ENCODE results near the gene MLXIP. TPM values are rescaled to one million over a fixed set of nuclear protein-coding genes. Genes with fewer than 3 reads are reported as not detected.

Gene MLXIP
- total RNA-seq, 1 experiment from 2014 or later, result 124 TPM

- TF ChIP-seq POLR2AphosphoS5 (IDR thresholded peaks at IDR 0.05; ENCODE audit: low read depth, low read length) (no peak), TCF7L2 (IDR thresholded peaks at IDR 0.05; ENCODE audit: low read depth, low read length) (no peak), SIN3A (IDR thresholded peaks at IDR 0.05; ENCODE audit: borderline replicate concordance, insufficient read depth, low read depth, low read length) (no peak), CTCF (IDR thresholded peaks at IDR 0.05) (no peak), REST (IDR thresholded peaks at IDR 0.05; ENCODE audit: insufficient read depth in 1 of 2, low read depth in 2 of 2, low read length in 1 of 2) (no peak)
- Histone ChIP-seq H3K4me1 (ENCODE audit: control insufficient read depth, insufficient read depth, low read length) (no peaks in the 10 kb centered on the region), H3K9me3 (ENCODE audit: control insufficient read depth, insufficient read depth, low read depth, low read length) (no peaks in the 10 kb centered on the region), H3K27ac (ENCODE audit: low read length) (no peak overlapping the region), H3K36me3 (ENCODE audit: control insufficient read depth, insufficient read depth, low read length) (no peaks in the 10 kb centered on the region), H3K27me3 (ENCODE audit: control insufficient read depth, insufficient read depth, low read length) (no peaks in the 10 kb centered on the region), H3K4me3 (ENCODE audit: low read depth in 2 of 2, low read length in 2 of 2) (no peak overlapping the region)
- intact Hi-C loops (cut with micrococcal nuclease; ENCODE audit: unreplicated experiment) (no loop called here), in situ Hi-C loops (cut with HindIII; ENCODE audit: low pct_unique_long_range_greater_than_20kb, low sequenced_read_pairs) (no loop called here)
- no TSS peak for BruUV-seq (replicated peaks)
- no peak for ATAC-seq
- no peak for DNase-seq (ENCODE audit: low read depth, low spot score)
- POLR2A ChIA-PET, result no interaction called here
- CTCF ChIA-PET, result no interaction called here
Measured at GRCh38 chr12:122148657-122149056, 70.1 kb downstream of the MLXIP start.

- H3K4me3 ChIP-seq (ENCODE audit: low read depth in 2 of 2, low read length in 2 of 2), result no peak overlapping the region
- POLR2A ChIA-PET, result no interaction called here
- H3K4me1 ChIP-seq (ENCODE audit: control insufficient read depth, insufficient read depth, low read length), result no peaks in the 10 kb centered on the region
- H3K27me3 ChIP-seq (ENCODE audit: control insufficient read depth, insufficient read depth, low read length), result no peaks in the 10 kb centered on the region
- no TSS peak for BruUV-seq (replicated peaks)
- H3K36me3 ChIP-seq (ENCODE audit: control insufficient read depth, insufficient read depth, low read length), result no peaks in the 10 kb centered on the region
- DNase-seq (ENCODE audit: low read depth, low spot score), result no peak
- H3K27ac ChIP-seq (ENCODE audit: low read length), result no peak overlapping the region
- H3K9me3 ChIP-seq (ENCODE audit: control insufficient read depth, insufficient read depth, low read depth, low read length), result no peaks in the 10 kb centered on the region
- CTCF ChIA-PET, result interaction anchor here (0.6 kb wide), 1 partner anchor 32 kb away, joined by 14 read pairs; no protein-coding TSS in a partner anchor
- in situ Hi-C loops (cut with HindIII; ENCODE audit: low pct_unique_long_range_greater_than_20kb, low sequenced_read_pairs) (no loop called here), intact Hi-C loops (cut with micrococcal nuclease; ENCODE audit: unreplicated experiment) (no loop called here)
- no peak for ATAC-seq
- no peak for TF ChIP-seq REST (IDR thresholded peaks at IDR 0.05; ENCODE audit: insufficient read depth in 1 of 2, low read depth in 2 of 2, low read length in 1 of 2)
- TF ChIP-seq SIN3A (IDR thresholded peaks at IDR 0.05; ENCODE audit: borderline replicate concordance, insufficient read depth, low read depth, low read length), result no peak
- TF ChIP-seq TCF7L2 (IDR thresholded peaks at IDR 0.05; ENCODE audit: low read depth, low read length), result no peak
- TF ChIP-seq POLR2AphosphoS5 (IDR thresholded peaks at IDR 0.05; ENCODE audit: low read depth, low read length), result no peak
- TF ChIP-seq CTCF (IDR thresholded peaks at IDR 0.05), result no peak
Measured at GRCh38 chr12:122150127-122150681, 71.6 kb downstream of the MLXIP start.

Data from Panc1 (cell line).